H9 (cell line): ENCODE data around the gene GAL3ST2. TPM values are rescaled to one million over a fixed set of nuclear protein-coding genes. Genes with fewer than 3 reads are reported as not detected.

Source experiments
- DNase-seq: peaks from one replicate; pipeline ENCODE4 v3.0.0-alpha.2; 2017
- H2AFZ ChIP-seq: one replicate; pipeline ENCODE4 v1.6.1; 2013; ENCODE audit warnings: mild to moderate bottlenecking, low read length, control low read depth, moderate library complexity
- H2AK5ac ChIP-seq: 2 replicates; pipeline ENCODE4 v1.6.1; 2013; ENCODE audit warnings: low read length, control low read depth, mixed read lengths; ENCODE audit not compliant: insufficient read length
- H2BK120ac ChIP-seq: one replicate; pipeline ENCODE4 v1.6.1; 2013; ENCODE audit warnings: low read depth, mild to moderate bottlenecking, low read length, control low read depth, inconsistent platforms; ENCODE audit not compliant: poor library complexity, severe bottlenecking
- H2BK12ac ChIP-seq: 2 replicates; pipeline ENCODE4 v1.6.1; 2013; ENCODE audit warnings: low read length, control low read depth, mixed read lengths, low read depth; ENCODE audit not compliant: insufficient read length
- H2BK15ac ChIP-seq: 2 replicates; pipeline ENCODE4 v1.6.1; 2013; ENCODE audit warnings: low read depth, low read length, control low read depth
- H2BK20ac ChIP-seq: one replicate; pipeline ENCODE4 v1.6.1; 2013; ENCODE audit warnings: low read depth, mild to moderate bottlenecking, low read length, control low read depth, inconsistent platforms; ENCODE audit not compliant: poor library complexity, severe bottlenecking
- H2BK5ac ChIP-seq: 2 replicates; pipeline ENCODE4 v1.6.1; 2013; ENCODE audit warnings: low read length, control low read depth, mixed read lengths; ENCODE audit not compliant: insufficient read length
- H3K14ac ChIP-seq: 2 replicates; pipeline ENCODE4 v1.6.1; 2013; ENCODE audit warnings: low read length, control low read depth; ENCODE audit not compliant: insufficient read depth
- H3K18ac ChIP-seq: 2 replicates; pipeline ENCODE4 v1.6.1; 2013; ENCODE audit warnings: low read depth, mild to moderate bottlenecking, mixed read lengths, low read length, control low read depth; ENCODE audit not compliant: insufficient read length
- H3K23ac ChIP-seq: 2 replicates; pipeline ENCODE4 v1.6.1; 2013; ENCODE audit warnings: low read length, control low read depth, mixed read lengths, low read depth; ENCODE audit not compliant: insufficient read length
- H3K23me2 ChIP-seq: 2 replicates; pipeline ENCODE4 v1.6.1; 2013; ENCODE audit warnings: low read depth, mild to moderate bottlenecking, mixed read lengths, low read length, control low read depth; ENCODE audit not compliant: insufficient read length, poor library complexity, severe bottlenecking
- H3K27ac ChIP-seq: 2 replicates; pipeline ENCODE4 v1.5.1; 2013; ENCODE audit warnings: low read length, control low read depth, mixed read lengths, low read depth; ENCODE audit not compliant: insufficient read length
- H3K27me3 ChIP-seq: 2 replicates; pipeline ENCODE4 v1.6.1; 2013; ENCODE audit warnings: low read length, control low read depth, inconsistent platforms; ENCODE audit not compliant: insufficient read depth
- H3K4ac ChIP-seq: 2 replicates; pipeline ENCODE4 v1.6.1; 2013; ENCODE audit warnings: low read depth, mild to moderate bottlenecking, control low read depth, inconsistent platforms, low read length, moderate library complexity
- H3K4me1 ChIP-seq: 2 replicates; pipeline ENCODE4 v1.6.1; 2013; ENCODE audit warnings: low read length, control low read depth, inconsistent platforms; ENCODE audit not compliant: insufficient read depth
- H3K4me2 ChIP-seq: 2 replicates; pipeline ENCODE4 v1.6.1; 2013; ENCODE audit warnings: low read length, control low read depth, mixed read lengths; ENCODE audit not compliant: insufficient read length, insufficient read depth
- H3K56ac ChIP-seq: 2 replicates; pipeline ENCODE4 v1.6.1; 2013; ENCODE audit warnings: low read depth, mild to moderate bottlenecking, mixed read lengths, low read length, control low read depth; ENCODE audit not compliant: insufficient read length
- H3K79me1 ChIP-seq: 2 replicates; pipeline ENCODE4 v1.6.1; 2013; ENCODE audit warnings: low read depth, mild to moderate bottlenecking, moderate library complexity, low read length, control low read depth, inconsistent platforms; ENCODE audit not compliant: insufficient read depth, poor library complexity, severe bottlenecking
- H3K79me2 ChIP-seq: 2 replicates; pipeline ENCODE4 v1.6.1; 2013; ENCODE audit warnings: low read length, control low read depth, inconsistent platforms; ENCODE audit not compliant: insufficient read depth
- H3K9ac ChIP-seq: 2 replicates; pipeline ENCODE4 v1.6.1; 2013; ENCODE audit warnings: low read length, control low read depth, mixed read lengths; ENCODE audit not compliant: insufficient read length; ENCODE audit errors: extremely low read depth
- H3K9me3 ChIP-seq: one replicate; pipeline ENCODE4 v1.6.1; 2013; ENCODE audit warnings: low read depth, low read length, inconsistent platforms; ENCODE audit not compliant: control insufficient read depth
- H3T11ph ChIP-seq: one replicate; pipeline ENCODE4 v1.6.1; 2013; ENCODE audit warnings: mild to moderate bottlenecking, low read length, control low read depth, inconsistent platforms
- H4K20me1 ChIP-seq: one replicate; pipeline ENCODE4 v1.6.1; 2013; ENCODE audit not compliant: control insufficient read depth, insufficient read length, insufficient read depth
- H4K5ac ChIP-seq: 2 replicates; pipeline ENCODE4 v1.6.1; 2013; ENCODE audit warnings: low read depth, mild to moderate bottlenecking, mixed read lengths, low read length, control low read depth; ENCODE audit not compliant: insufficient read length
- H4K8ac ChIP-seq: replicated peaks from 2 replicates; pipeline ENCODE4 v1.6.1; 2013; ENCODE audit warnings: low read length, control low read depth, mixed read lengths, low read depth; ENCODE audit not compliant: insufficient read length
- H4K91ac ChIP-seq: 2 replicates; pipeline ENCODE4 v1.6.1; 2013; ENCODE audit warnings: low read depth, mild to moderate bottlenecking, moderate library complexity, mixed read lengths, low read length, control low read depth; ENCODE audit not compliant: insufficient read length
- H3K27ac Mint-ChIP-seq, 3 experiments: 2 replicates in 2 of 3; 3 replicates in 1 of 3; pipeline ENCODE4 v1.8.0; 2020 to 2021; ENCODE audit warnings: mixed read lengths in 3 of 3, mild to moderate bottlenecking in 1 of 3, moderate library complexity in 1 of 3
- H3K27me3 Mint-ChIP-seq: 2 replicates; pipeline ENCODE4 v1.8.0; 2021; ENCODE audit warnings: low read depth, mild to moderate bottlenecking, moderate library complexity, mixed read lengths
- H3K36me3 Mint-ChIP-seq, 3 experiments: 2 replicates in 2 of 3; 3 replicates in 1 of 3; pipeline ENCODE4 v1.8.0; 2020 to 2021; ENCODE audit warnings: low read depth in 3 of 3, mixed read lengths in 3 of 3; ENCODE audit not compliant: insufficient read depth in 1 of 3
- H3K4me1 Mint-ChIP-seq, 2 experiments: 2 replicates each; pipeline ENCODE4 v1.8.0; 2020; ENCODE audit warnings: mixed read lengths in 2 of 2
- H3K4me3 Mint-ChIP-seq, 2 experiments: 2 replicates in 1 of 2; 3 replicates in 1 of 2; pipeline ENCODE4 v1.8.0; 2020 to 2021; ENCODE audit warnings: mild to moderate bottlenecking in 2 of 2, mixed read lengths in 2 of 2, moderate library complexity in 1 of 2
- H3K9me3 Mint-ChIP-seq, 2 experiments: 2 replicates in 1 of 2; 3 replicates in 1 of 2; pipeline ENCODE4 v1.8.0; 2020; ENCODE audit warnings: mild to moderate bottlenecking in 2 of 2, mixed read lengths in 2 of 2, moderate library complexity in 1 of 2
- CTCF ChIP-seq: fragments of 200-600 bp; sonication (generic); conservative IDR thresholded peaks from 3 replicates; pipeline ENCODE4 v1.8.0; 2021; ENCODE audit warnings: antibody characterized with exemption, mild to moderate bottlenecking
- WGBS: extraction: QIAGEN DNeasy Blood & Tissue Kit; methylation state at CpG from one replicate; pipeline ENCODE4 v1.1.7; 2013; ENCODE audit warnings: missing lambda C conversion rate, low lambda C conversion rate, mixed read lengths; ENCODE audit not compliant: insufficient read length; ENCODE audit errors: extremely low coverage; 5-methylcytosine and 5-hydroxymethylcytosine counted together
- total RNA-seq: library from RNA; stranded (reverse); gene quantifications from 2 replicates; pipeline ENCODE4 v1.2.1, GENCODE V29; 2021

GAL3ST2 gene
- total RNA-seq, 1 experiment from 2014 or later: 0.33 TPM

GRCh38 chr2:241837197-241837965 lies 60.8 kb downstream of the GAL3ST2 start:
- no peaks in the 10 kb centered on the region; the same call in 1 of the 2 replicates for H3K4me1 ChIP-seq
- H3K4me1 Mint-ChIP-seq: peaks cover 21 to 28% of the 10 kb centered on the region in 2 experiments
- H3K9me3 ChIP-seq: no peaks in the 10 kb centered on the region
- no peak overlapping the region for H4K91ac ChIP-seq
- H3K36me3 Mint-ChIP-seq: no peaks in the 10 kb centered on the region
- H3K14ac ChIP-seq: no peak overlapping the region
- no peak overlapping the region for H3K4me3 Mint-ChIP-seq
- no peak overlapping the region for H2BK12ac ChIP-seq
- no peak overlapping the region for H3K27ac Mint-ChIP-seq
- no peak overlapping the region for H3K18ac ChIP-seq
- DNase-seq: no peak
- H3K23me2 ChIP-seq: no peaks in the 10 kb centered on the region
- no peak overlapping the region for H3K23ac ChIP-seq
- H2BK20ac ChIP-seq: no peak overlapping the region
- no peaks in the 10 kb centered on the region for H3K79me1 ChIP-seq
- H2AK5ac ChIP-seq: no peak overlapping the region
- H3K27me3 ChIP-seq: no peaks in the 10 kb centered on the region
- no peaks in the 10 kb centered on the region for H3K79me2 ChIP-seq
- H3K56ac ChIP-seq: no peak overlapping the region
- no peak overlapping the region for H2BK120ac ChIP-seq
- no peak overlapping the region for H4K5ac ChIP-seq
- no peak overlapping the region for H3K4ac ChIP-seq
- H4K8ac ChIP-seq: no peak overlapping the region
- H3K9ac ChIP-seq: no peak overlapping the region
- H2BK5ac ChIP-seq: no peak overlapping the region
- peaks cover 10% of the 10 kb centered on the region for H3K27me3 Mint-ChIP-seq
- peaks cover 0 to 8% of the 10 kb centered on the region in 2 experiments; a peak in 4 of 5 replicates for H3K9me3 Mint-ChIP-seq
- TF ChIP-seq CTCF: no peak
- no peaks in the 10 kb centered on the region for H4K20me1 ChIP-seq
- no CpG with 5 or more reads among the region's 13 CpGs for WGBS
- H2AFZ ChIP-seq: no peak overlapping the region
- no peak overlapping the region for H3K4me2 ChIP-seq
- no peak overlapping the region for H3K27ac ChIP-seq
- no peak overlapping the region for H2BK15ac ChIP-seq
- H3T11ph ChIP-seq: no peak overlapping the region
